Measurements from ENCODE around the gene GREM1.

GREM1 gene

GRCh38 chr15:32698773-32699390 lies 18.9 kb upstream of the GREM1 start:
- no peak for DNase-seq

DNA sequence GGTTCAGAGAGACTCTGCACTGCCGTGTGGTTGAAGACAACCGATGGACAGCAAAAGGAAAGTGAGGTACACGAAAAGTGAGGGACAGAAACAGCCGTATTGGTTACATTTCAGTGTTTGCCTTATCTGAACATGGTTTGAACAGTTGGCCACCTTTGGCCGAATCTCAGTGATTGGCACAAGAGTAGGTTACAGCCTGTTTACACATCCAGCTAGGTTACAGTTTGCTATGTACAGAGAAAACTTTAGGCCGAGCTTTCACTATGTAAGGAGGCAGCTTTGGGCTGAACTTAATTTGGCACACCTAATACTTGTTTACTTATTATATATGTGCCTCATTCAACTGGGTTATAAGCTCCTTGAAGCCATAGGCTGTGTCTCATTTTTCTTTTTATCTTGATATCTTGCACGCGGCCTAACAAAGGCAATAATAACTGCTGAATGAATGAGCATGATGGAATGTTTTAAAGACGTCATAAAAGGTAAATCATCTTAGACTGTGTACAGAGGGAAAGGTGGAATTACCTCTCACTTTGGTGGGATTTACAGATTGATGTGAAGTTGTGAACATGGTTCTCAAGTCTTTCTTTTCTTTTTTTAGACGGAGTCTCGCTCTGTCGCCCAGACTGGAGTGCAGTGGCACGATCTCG lies 17.2 kb upstream of the GREM1 start:
- no peak for DNase-seq

GRCh38 chr15:32701863-32702262 lies 15.9 kb upstream of the GREM1 start:
- no peak for DNase-seq

GRCh38 chr15:32704395-32704981 lies 13.3 kb upstream of the GREM1 start:
- DNase-seq: no peak

DNA sequence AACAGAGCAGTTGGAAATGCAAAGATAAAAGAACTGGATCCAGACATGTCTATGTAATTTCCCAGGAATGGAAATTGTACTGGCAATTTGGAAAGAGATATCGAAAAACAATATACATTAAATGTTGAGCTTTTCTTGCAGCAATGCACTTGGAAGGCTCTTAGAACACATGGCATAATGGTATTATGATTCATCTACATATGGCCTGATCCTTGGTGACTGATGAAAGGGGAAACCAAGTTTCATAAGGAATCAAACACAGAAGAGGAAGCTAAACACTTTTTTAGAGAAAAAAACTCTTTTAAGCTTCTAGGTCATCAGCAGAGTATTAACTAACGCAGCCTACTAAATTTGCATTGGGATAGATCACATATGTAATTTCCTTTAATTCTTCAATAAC lies 12.4 kb upstream of the GREM1 start:
- no peak for DNase-seq

GRCh38 chr15:32706704-32707103 lies 11.1 kb upstream of the GREM1 start:
- no peak for DNase-seq

DNA sequence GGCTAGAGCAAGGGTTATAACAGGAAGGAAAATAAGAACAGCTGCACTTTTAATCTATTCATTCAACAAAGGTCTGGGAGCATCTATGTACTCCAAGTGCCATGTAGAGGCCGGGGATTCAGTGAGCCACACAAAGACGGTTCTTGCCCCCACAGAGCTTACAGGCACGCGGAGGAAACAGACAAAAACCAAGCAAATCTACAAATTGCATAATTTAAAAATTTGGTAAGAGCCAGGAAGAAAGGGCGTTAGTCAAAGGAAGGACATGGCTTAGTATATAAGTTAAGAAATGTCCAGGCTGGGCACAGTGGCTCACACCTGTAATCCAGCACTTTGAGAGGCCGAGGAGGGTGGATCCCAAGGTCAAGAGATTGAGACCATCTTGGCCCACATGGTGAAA lies 10.4 kb upstream of the GREM1 start:
- no peak for DNase-seq

DNA sequence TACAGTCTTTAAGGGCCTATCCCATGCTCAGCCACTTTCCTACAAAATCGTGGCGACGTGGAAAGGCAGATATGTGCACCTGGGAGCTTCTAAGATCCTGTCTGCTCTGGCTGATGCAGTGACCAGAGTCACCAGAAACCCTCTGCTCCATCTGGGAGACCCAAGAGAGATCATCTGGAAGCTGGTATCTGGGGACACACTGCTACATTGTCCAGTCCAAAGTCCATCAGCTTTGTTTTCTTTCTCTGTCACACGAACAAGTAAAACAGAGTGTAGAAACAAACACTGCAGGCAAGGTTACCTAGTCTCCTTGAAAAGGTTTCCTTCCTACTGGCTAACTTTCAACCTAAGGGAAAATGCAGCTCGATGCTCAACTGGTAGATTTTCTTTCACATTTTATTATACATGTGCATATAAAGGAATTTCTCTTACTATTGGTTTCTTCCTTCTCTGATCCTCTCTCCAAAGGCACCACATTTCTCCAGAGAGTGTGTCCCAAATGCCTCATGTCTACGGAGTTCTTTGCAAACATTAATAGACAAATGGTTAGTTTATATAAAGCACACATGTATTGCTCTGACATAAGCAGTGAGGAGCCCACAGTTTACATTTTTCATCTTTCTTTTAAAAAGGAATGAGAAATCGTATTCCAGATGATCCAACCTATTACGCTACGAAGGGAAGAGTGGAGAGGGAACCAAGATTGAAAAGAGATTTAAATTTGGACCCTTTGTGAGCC lies 8.3 kb upstream of the GREM1 start:
- DNase-seq: no peak

- DNase-seq: no peak
These were observed 2.5 kb upstream of the GREM1 start for GRCh38 chr15:32715276-32715675.

- DNase-seq: no peak
These were observed 1.4 kb upstream of the GREM1 start for GRCh38 chr15:32716216-32716914.

- DNase-seq: no peak
These were observed 834 bp upstream of the GREM1 start for GRCh38 chr15:32716915-32717425.

GRCh38 chr15:32718227-32718820 lies 520 bp downstream of the GREM1 start:
- DNase-seq: no peak

DNA sequence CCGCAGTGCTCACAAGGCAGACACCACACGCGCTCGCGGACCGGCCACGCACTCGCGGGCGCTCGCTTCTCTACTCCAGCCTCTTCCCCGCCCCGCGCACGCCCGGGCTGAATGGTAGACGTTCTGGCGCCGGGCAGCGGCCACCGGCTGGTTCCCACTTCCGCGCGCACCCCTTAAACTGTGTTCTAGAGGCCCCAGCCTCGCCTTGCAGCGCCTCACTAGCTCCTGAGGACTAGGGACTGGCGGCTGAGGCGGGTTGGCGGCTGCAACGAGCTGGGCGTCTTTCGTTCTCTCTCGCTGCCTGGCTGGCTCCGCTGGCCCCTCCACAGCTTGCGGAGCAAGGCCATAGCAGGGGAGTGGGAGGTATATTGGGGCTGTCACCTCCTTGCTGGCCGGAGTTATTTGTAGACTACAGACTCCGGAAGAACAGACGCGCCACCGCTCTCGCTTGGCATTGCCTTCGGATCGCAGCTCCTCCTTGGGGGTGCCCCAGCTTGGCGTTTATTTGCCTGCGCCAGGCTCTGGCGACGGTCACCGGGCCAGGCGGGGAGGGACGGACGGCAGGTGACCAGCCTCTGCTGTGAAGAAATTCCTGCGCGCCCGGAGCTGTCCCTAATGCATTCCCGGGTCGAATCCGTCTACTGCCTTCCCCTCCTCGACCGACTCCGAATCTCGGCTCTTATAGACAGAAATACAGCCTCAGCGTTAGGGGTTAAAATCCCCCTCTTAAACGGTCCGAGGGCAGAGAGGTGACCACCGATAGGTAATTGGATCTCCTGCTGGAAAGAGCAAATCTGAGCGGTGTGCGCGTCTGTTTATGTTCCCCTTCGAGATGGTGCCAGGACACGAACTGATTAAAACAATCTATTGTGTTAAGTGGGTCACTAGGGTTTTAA lies 1.3 kb downstream of the GREM1 start:
- no peak for DNase-seq

- no peak for DNase-seq
These were observed 3.8 kb downstream of the GREM1 start for GRCh38 chr15:32721596-32721995.

- DNase-seq: no peak
These were observed 4.3 kb downstream of the GREM1 start for GRCh38 chr15:32722136-32722535.

DNA sequence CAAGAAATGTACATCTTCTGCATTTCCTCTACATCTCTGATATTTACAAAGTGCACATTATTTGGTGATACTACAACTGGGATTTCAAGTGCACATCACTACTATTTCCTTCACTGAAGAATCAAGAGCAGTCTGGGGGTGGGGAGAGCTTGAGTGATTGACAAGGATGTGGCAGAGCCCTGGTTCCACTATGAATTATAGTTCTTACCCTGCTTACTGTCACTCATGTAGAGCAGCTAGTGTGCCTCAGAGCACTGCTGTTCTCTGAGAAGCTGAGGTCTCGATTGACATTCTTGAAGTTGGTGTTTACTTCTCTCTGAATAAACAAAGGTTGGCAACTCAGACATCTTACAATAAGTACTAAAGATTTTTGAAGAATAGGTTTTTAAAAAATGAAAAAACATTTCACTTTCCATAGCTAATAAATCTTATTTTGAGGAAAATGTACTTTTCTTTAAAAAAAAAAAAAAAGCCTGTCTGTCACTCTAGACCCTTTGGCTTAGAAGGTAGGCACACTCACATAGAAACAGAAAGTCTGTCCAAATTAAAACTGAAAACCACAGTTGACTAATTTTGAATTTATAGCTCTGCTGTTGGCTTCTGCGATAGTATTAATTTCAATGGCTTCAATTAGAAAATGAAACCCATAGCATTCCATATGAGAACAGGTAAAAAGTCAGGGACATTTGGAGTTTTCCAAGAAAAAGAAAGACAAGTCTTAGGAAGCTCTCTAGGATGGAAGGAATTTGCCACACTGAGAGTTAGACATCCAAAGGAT lies 5.6 kb downstream of the GREM1 start:
- DNase-seq: no peak

DNA sequence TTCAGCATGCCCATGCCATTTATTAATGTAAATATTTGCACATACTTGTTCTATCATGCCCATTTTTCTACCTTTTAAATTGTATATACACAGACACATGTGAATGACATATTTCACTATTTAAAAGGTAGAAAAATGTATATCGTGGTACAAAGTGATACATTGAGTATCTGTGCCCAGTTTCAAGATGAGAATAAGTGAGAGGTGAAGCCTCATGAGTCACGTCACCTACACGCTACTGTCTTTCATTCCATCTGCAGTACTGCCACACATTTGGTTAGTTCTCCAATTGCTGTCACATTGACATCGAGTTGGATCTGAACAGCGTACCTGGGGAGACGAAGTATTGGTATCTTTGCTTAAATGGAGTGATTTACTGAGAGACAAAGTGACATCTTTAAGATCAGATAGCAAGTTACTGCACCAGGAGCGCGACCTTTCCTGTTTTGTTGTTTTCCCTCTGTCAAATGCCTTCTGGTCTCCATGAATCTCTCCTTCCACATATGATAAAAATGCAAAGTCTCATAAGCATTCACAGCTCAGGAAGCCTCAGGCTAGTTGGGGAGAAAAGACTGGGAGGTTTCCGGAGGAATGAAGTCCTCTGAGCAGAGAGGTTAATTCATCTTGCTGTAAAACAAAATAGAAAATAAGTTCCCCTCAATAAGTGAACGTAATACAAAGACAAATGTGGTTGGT lies 12.0 kb downstream of the GREM1 start:
- no peak for DNase-seq

- DNase-seq: no peak
These were observed 13.2 kb downstream of the GREM1 start for GRCh38 chr15:32730677-32731654.

All from activated CD4-positive, CD25-positive, alpha-beta regulatory T cell treated with anti-CD3 and anti-CD28 coated beads, Interleukin-2, amount 50 U/mL, for 72 hours (primary cell).